Osteoblast (primary cell): ENCODE results near the gene CHST11. TPM values are rescaled to one million over a fixed set of nuclear protein-coding genes. Genes with fewer than 3 reads are reported as not detected.

ENCODE experiments used
- DNase-seq: peaks from one replicate; pipeline ENCODE4 v3.0.0; 2011; ENCODE audit warnings: low spot score, mixed read lengths; ENCODE audit not compliant: insufficient read length; ENCODE audit errors: missing footprints
- H2AFZ ChIP-seq: 2 replicates; pipeline ENCODE4 v1.6.0; 2011; ENCODE audit warnings: mild to moderate bottlenecking, low read length
- H3K27ac ChIP-seq: 2 replicates; pipeline ENCODE4 v1.5.1; 2011; ENCODE audit warnings: mild to moderate bottlenecking, low read depth, low read length, moderate library complexity
- H3K27me3 ChIP-seq: 2 replicates; pipeline ENCODE4 v1.6.0; 2012; ENCODE audit warnings: mild to moderate bottlenecking, control low read depth, inconsistent platforms, low read length, moderate library complexity; ENCODE audit not compliant: insufficient read depth
- H3K36me3 ChIP-seq: 2 replicates; pipeline ENCODE4 v1.5.1; 2011; ENCODE audit warnings: mild to moderate bottlenecking, low read length, control low read depth, moderate library complexity; ENCODE audit not compliant: insufficient read depth
- H3K4me1 ChIP-seq: 2 replicates; pipeline ENCODE4 v1.5.1; 2011; ENCODE audit warnings: mild to moderate bottlenecking, low read length, control low read depth, moderate library complexity; ENCODE audit not compliant: insufficient read depth
- H3K4me2 ChIP-seq: 2 replicates; pipeline ENCODE4 v1.6.0; 2011; ENCODE audit warnings: mild to moderate bottlenecking, low read length; ENCODE audit not compliant: insufficient read depth
- H3K4me3 ChIP-seq: fragments of 200-600 bp; sonication (generic); 3 replicates; pipeline ENCODE4 v1.5.1; 2012; ENCODE audit warnings: mild to moderate bottlenecking, low read length, inconsistent platforms; ENCODE audit not compliant: insufficient read depth
- H3K79me2 ChIP-seq: 2 replicates; pipeline ENCODE4 v1.6.0; 2012; ENCODE audit warnings: mild to moderate bottlenecking, low read length, control low read depth, inconsistent platforms; ENCODE audit not compliant: insufficient read depth
- H3K9me3 ChIP-seq: 2 replicates; pipeline ENCODE4 v1.5.1; 2011; ENCODE audit warnings: low read depth, low read length, control low read depth
- H4K20me1 ChIP-seq: 2 replicates; pipeline ENCODE4 v1.6.0; 2012; ENCODE audit warnings: mild to moderate bottlenecking, low read length, control low read depth; ENCODE audit not compliant: insufficient read depth
- CTCF ChIP-seq: IDR thresholded peaks from 2 replicates; pipeline ENCODE4 v1.5.1; 2011; ENCODE audit warnings: mild to moderate bottlenecking, low read depth, low read length, moderate library complexity; ENCODE audit errors: extremely low read depth
- total RNA-seq: library from RNA; depleted of rRNA; stranded (reverse); fragments of >200 nt; gene quantifications from 2 replicates; pipeline ENCODE4 v1.2.3, GENCODE V29; 2012

The CHST11 gene
- total RNA-seq, 1 donor: 24.6 TPM

GRCh38 chr12:104506676-104507401 is 50.1 kb downstream of the CHST11 start:
- no peak for DNase-seq
- Histone ChIP-seq H3K27ac (no peak overlapping the region), H3K4me2 (no peak overlapping the region), H3K27me3 (no peaks in the 10 kb centered on the region), H3K36me3 (no peaks in the 10 kb centered on the region), H3K4me3 (no peak overlapping the region), H4K20me1 (peaks cover 36% of the 10 kb centered on the region), H3K4me1 (peaks cover 8% of the 10 kb centered on the region), H2AFZ (no peak overlapping the region), H3K9me3 (no peaks in the 10 kb centered on the region), H3K79me2 (peaks cover 44% of the 10 kb centered on the region)
- no peak for TF ChIP-seq CTCF

DNA sequence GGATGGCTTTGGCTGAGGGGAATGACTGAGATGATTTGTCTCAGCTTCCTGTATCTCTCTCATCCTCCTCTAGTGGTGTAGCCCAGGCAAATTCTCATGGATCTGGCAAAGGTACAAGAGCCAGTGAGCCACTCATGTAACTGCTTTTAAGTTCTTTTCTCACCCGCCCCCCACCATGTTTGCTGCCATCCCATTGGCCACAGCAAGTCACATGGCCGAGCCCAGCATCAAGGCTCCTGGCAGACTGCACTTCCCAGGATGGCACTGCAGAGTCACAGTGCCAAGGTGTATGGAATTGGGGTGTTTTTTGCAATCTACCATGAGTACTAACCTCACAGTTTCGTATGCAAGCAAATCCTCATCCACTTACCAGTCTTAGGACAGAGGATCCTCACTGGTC is 50.9 kb downstream of the CHST11 start:
- Histone ChIP-seq H3K9me3 (no peaks in the 10 kb centered on the region), H3K27ac (no peak overlapping the region), H3K4me3 (no peak overlapping the region), H3K4me2 (no peak overlapping the region), H3K4me1 (peaks cover 8% of the 10 kb centered on the region), H2AFZ (no peak overlapping the region), H3K79me2 (peaks cover 49% of the 10 kb centered on the region), H3K36me3 (no peaks in the 10 kb centered on the region), H4K20me1 (peaks cover 36% of the 10 kb centered on the region), H3K27me3 (no peaks in the 10 kb centered on the region)
- DNase-seq: peak; percentile 18
- TF ChIP-seq CTCF: no peak

DNA sequence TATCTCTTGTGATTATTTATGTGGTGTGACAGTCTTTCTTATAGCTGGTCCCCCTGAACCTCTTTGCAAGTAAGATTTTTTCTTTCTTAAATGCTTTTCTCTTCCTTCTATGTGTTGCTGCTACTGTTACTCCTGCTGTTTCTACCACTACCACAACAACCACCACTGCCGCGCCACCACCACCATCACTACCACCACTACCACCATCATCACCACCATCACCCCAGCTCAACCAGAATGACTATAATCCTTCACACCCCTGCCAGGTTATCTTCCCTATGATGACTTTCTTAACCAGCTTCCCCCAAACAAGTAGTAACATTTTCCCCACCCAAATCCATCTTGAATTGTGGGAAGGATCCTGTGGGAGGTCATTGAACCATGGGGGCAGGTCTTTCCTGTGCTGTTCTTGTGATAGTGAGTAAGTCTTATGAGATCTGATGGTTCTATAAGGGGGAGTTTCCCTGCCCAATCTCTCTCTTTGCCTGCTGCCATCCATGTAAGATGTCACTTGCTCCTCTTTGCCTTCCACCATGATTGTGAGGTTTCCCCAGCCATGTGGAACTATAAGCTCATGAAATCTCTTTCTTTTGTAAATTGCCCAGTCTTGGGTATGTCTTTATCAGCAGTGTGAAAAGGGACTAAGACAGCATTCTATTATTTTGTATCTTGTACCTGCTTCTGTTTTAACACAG is 52.2 kb downstream of the CHST11 start:
- H3K27me3 ChIP-seq: no peaks in the 10 kb centered on the region
- H3K36me3 ChIP-seq: no peaks in the 10 kb centered on the region
- TF ChIP-seq CTCF: no peak
- H4K20me1 ChIP-seq: peaks cover 39% of the 10 kb centered on the region
- H2AFZ ChIP-seq: no peak overlapping the region
- H3K27ac ChIP-seq: no peak overlapping the region
- peaks cover 8% of the 10 kb centered on the region for H3K4me1 ChIP-seq
- H3K9me3 ChIP-seq: no peaks in the 10 kb centered on the region
- H3K79me2 ChIP-seq: peaks cover 56% of the 10 kb centered on the region
- H3K4me3 ChIP-seq: no peak overlapping the region
- H3K4me2 ChIP-seq: no peak overlapping the region
- peak; percentile 13 for DNase-seq

DNA sequence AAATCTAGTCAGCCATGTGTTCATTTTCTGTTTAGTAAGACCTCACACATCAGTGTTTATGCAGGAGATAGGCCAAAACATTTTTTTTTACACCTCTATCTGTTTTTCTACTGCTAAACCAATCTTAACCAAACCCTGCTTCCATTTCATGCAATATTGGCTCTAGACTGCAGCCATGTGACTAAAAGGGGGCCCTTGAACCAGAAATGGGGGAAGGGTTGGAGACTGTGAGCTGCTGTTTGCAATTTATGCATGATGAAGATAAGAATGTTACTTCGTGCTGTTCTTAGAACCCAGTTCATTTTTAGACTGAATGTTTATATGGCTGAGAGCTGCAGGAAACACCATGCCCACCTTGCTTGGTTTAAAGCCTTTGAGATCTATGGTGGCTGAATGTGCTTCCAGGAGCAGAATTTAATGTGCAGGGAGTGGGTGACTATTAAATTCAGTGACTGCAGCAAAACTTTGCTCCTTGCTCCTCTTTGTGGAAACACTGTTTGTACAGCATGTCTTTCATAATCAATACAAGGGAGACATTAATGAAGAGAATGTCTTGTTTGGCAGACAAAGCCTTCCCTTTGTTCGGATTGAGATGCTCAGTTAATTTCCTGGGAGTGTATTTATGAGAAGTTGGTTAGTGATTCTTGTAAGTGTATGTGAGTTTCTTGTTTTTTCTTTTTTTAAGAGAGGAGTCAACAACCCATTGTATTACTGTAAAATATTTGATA is 53.6 kb downstream of the CHST11 start:
- peaks cover 3% of the 10 kb centered on the region for H3K4me1 ChIP-seq
- H2AFZ ChIP-seq: no peak overlapping the region
- H4K20me1 ChIP-seq: peaks cover 35% of the 10 kb centered on the region
- H3K9me3 ChIP-seq: no peaks in the 10 kb centered on the region
- H3K36me3 ChIP-seq: no peaks in the 10 kb centered on the region
- TF ChIP-seq CTCF: no peak
- no peak overlapping the region for H3K4me2 ChIP-seq
- peaks cover 63% of the 10 kb centered on the region for H3K79me2 ChIP-seq
- DNase-seq: no peak
- no peak overlapping the region for H3K27ac ChIP-seq
- H3K27me3 ChIP-seq: no peaks in the 10 kb centered on the region
- no peak overlapping the region for H3K4me3 ChIP-seq
